Measurements from ENCODE around the gene PTPN4.

PTPN4 gene

DNA sequence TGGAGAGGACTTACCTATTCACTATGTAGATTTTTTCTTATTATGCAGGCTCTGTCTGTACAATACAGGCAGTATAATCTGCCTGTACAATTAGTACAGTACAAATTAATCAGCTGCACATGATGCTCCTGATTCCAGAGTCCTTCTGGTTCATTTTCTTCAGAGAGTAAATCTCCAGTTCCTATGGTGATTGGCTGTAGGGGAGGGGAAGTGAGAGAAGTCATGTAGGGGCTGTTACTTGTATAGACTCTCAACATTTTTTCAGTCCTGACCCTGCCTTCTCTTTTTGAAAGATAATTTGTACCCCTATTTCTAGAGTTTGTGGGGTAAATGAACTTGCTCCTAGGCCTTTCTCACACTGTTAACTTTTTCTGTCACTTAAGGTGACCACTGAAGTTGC lies 54.5 kb downstream of the PTPN4 start:
- DNase-seq: no peak

DNA sequence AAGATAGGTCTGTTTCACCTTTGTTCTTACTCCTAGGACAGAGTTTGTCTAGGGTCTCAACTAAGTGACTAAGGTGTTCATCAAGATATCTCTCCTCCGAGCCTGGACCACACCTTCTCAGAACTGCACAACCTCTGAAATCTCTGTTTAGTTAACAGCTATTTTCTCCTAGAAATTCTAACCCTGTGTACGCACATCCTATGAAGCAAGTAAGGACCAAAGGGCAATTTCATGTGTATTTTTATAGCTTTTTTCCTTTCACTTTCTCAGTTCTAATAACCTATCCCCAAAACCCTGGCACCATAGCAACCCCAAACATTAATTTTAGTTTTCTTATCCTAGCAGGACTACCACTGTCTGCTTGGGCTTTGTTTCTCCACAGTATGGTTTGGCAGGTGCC lies 59.1 kb downstream of the PTPN4 start:
- DNase-seq: no peak

DNA sequence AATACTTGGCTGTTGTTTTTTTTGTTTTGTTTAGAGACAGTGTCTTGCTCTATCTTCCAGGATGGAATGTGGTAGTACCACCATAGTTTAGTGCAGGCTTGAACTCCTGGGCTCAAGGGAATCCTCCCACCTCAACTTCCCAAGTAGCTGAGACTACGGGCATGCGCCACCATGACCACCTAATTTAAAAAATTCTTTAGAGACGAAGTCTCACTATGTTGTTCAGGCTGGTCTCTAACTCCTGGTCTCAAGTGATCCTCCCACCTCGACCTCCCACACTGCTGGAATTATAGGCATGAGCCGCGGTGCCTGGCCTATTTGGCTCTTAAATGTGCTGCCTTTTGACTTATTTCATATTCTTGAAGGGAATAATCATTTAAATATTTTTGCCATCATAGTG lies 60.1 kb downstream of the PTPN4 start:
- DNase-seq: no peak

GRCh38 chr2:119820275-119820674 lies 60.6 kb downstream of the PTPN4 start:
- peak; percentile 95 for DNase-seq

DNA sequence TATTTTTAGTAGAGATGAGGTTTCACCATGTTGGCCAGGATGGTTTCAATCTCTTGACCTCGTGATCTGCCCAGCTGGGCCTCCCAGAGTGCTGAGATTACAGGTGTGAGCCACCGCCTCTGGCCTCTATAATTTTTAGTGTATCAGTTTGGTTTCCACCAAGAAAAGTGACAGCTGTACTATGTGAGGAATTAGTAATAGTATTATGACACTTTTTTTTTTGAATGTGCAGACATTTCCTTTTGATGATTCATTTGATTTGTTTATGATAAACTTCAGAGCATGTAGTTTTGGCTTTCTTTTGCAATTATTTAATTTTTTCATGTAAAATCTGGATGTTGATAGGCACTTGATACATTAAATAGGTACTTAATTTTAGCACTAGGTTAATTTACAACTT lies 61.5 kb downstream of the PTPN4 start:
- DNase-seq: no peak

GRCh38 chr2:119823734-119824334 lies 64.1 kb downstream of the PTPN4 start:
- no peak for DNase-seq

- DNase-seq: peak; percentile 36
These were observed 66.7 kb downstream of the PTPN4 start for GRCh38 chr2:119826370-119826961.

DNA sequence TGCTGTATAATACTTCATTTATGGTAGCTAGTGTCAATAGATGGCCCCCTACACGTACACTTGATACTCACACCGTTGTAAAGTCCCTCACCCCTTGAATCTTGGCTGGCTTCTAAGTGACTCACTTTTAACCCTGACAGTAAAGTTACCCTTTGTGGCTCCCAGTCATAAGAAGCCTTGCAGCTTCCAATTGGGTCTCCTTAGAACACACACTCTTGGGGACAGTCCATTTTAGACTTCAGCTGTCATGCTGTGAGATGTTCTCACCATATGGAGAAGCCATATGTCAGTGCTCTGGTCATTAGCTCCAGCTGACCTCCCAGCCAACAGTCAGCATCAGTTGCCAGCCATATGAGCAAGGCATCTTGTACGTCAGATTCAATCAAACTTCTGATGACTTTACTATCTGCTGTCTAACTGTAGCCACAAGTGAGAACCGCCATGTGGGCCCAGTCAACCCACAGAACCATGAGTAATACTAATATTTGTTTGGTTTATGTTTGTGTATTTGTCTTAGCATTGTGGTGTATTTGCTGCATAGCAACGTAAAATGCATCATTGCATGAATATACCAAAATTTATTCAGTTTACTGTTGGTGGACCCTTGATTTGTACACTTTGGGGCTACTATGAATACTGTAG lies 68.3 kb downstream of the PTPN4 start:
- no peak for DNase-seq

DNA sequence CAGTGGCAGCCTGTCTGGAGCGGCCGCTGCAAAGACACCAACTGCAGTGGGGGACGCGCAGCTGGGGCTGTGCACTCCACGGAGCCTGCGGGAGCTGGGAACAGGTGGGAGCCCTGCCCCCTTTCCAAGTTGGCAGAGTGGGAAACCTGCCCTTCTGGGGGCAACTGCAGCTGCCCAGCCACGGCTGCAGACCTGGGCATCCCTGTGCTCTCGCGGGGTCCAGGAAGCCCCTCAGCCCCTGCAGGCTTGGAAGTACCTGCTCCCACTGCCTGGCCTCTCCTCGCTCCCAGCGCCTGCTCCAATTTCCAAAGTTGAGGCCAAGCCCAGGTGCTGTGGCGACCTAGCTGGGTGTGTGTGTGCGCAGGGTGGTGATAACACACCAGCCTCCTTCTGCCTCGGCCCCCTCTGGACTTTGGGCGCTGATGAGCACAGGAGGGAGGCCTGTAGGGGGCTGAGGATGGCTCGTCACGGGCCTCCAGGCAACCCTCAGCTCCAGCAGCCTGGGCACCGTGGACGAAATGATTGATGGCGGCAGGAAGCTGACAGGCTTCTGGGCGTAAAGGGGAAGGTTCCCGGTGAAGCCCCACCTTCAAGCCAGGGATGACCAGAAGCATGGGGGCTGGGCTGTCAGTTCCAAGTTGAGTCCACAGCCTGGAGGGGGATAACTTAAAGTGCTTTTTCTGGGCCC lies 76.9 kb downstream of the PTPN4 start:
- no peak for DNase-seq

GRCh38 chr2:119837350-119837749 lies 77.6 kb downstream of the PTPN4 start:
- no peak for DNase-seq

DNA sequence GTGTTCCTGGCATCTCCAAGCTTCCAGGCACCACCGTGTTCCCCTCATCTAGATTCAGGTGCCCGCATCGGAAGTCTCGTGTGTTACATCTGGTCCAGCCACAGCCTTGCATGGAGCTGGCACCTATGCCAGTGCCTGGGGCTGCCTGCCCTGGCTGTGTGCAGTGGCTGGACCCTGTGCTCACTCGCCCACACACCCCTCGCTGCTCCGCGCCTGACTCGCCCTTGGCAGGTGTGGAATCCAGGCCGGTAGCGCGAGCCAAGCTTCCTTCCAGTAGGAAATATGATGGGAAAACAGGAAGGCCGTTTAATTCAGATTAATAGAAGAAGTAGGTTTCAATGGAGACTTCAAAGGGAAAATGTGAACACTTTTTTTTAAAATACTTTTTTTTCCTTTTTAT lies 78.0 kb downstream of the PTPN4 start:
- no peak for DNase-seq

DNA sequence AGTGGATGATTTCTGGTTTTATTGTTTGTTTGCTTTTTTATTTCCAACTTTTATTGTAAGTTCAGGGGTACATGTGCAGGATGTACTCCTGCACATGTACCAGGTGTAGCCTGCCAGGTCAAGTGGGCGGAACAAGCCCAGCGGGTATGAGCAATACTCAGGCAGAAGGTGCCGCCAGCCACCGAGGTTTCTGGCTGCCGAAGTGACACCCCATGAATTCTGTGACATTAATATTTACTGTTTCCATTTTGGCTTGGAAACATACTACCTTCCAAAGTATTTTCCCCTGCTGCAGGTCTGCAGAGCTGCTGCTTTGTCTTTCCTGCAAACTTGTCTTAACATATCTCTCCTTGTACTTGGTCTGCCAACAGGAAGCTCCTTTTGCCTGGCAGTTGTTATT lies 78.5 kb downstream of the PTPN4 start:
- DNase-seq: no peak

GRCh38 chr2:119841550-119841949 lies 81.8 kb downstream of the PTPN4 start:
- no peak for DNase-seq

DNA sequence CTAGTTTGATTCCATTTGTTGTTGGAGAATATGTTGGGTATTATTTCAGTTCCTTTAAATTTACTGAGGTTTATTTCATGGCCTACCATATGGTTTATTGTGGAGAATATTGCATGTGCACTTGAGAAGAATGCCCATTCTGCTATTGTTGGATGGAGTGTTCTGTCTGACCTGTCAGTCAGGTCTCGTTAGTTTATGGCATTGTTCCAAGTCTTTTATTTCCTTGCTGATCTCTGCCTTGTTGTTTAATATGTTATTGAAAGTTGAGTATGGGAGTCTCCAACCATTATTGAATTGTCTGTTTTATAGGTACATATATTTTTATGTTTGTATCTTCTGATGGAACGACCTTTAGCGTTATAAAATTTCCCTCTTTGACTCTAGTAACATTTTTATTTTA lies 86.3 kb downstream of the PTPN4 start:
- peak; percentile 33 for DNase-seq

- DNase-seq: no peak
These were observed 90.3 kb downstream of the PTPN4 start for GRCh38 chr2:119849838-119850565.

DNA sequence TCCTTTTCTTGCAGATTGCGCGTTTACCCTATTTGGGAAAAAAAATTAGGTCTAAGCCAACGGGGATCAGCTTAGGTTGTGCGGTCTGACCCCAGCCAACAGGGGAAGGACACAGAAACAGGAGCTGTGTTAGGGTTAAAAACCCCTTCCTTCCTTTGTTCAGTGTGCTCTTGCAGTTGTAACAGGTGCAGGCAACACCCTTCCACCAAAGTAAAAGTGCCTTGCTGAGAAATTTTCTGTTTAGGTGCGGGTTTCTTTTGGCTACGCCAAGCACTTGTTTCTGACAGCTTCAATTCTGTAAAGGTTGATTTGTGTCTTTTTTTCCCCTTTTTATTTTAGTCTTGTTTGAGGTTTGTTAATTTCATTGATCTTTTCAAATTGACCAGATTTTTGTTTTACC lies 92.5 kb downstream of the PTPN4 start:
- DNase-seq: no peak

GRCh38 chr2:119853777-119854399 lies 94.2 kb downstream of the PTPN4 start:
- no peak for DNase-seq

- no peak for DNase-seq
These were observed 96.8 kb downstream of the PTPN4 start for GRCh38 chr2:119856469-119856901.

DNA sequence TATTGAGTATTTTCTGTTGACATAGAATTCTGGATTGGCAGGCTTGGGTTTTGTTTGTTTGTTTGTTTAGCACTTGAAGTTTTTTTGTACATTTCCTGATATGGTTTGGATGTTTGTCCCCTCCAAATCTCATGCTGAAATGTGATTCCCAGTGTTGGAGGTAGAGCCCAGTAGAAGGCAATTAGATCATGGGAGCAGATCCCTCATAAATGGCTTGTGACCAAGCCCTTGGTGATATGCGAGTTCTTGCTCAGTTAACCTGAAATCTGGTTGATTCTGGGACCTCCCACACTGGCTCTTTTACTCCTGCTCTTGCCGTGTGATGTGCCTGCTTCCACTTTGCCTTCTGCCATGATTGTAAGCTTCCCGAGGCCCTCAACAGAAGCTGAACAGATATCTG lies 98.0 kb downstream of the PTPN4 start:
- DNase-seq: no peak

GRCh38 chr2:119859528-119859927 lies 99.8 kb downstream of the PTPN4 start:
- DNase-seq: no peak

- peak; percentile 51 for DNase-seq
These were observed 101.2 kb downstream of the PTPN4 start for GRCh38 chr2:119860924-119861323.

DNA sequence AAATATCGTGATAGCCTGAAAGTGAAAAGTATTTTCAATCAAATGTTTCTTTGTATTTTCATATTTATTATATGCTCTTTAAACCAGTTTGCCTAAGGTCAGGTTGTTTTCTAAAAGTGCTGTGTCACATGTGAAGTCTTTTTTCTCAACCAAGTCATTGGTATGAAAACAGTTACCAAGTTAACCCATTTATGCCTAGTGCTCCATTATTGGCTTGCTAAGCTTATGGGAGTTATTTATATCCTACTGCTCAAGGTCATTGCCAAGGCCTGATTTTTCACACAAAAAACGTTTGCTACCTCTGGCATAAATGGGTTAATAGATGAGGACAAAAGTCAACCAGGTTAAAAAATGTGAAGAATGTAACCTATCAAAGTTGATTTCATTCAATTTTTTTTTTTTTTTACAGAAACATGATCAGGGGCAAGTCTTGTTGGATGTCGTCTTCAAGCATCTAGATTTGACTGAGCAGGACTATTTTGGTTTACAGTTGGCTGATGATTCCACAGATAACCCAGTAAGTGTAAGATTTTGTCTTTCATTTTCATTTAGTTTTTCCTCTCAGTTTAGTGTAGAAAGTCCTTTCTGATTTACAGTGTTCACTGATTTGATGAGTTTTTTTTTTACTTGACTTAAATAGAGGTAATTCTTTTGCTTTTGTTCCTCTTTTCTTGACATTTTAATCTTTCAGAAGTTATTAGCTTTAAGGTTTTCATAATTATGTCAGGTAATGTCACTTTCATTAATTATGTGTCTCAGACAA lies 102.6 kb downstream of the PTPN4 start:
- DNase-seq: no peak
